HEK293 (cell line): ENCODE results near the gene TRUB1.
A peak's percentile ranks its signal among the peaks of the same experiment; 100 is the strongest.

ENCODE experiments used
- HOXA7 ChIP-seq: sonication (generic); formaldehyde crosslinking; IDR thresholded peaks from 2 replicates; pipeline ENCODE4 v1.8.1; 2022; ENCODE audit warnings: missing genetic modification reagents, borderline replicate concordance
- HOXC10 ChIP-seq: sonication (generic); formaldehyde crosslinking; IDR thresholded peaks from 2 replicates; pipeline ENCODE4 v1.8.1; 2023; ENCODE audit warnings: mild to moderate bottlenecking, missing genetic modification reagents
- OSR2 ChIP-seq: fragments of 450-650 bp; formaldehyde crosslinking; IDR thresholded peaks from 2 replicates; pipeline ENCODE4 v1.5.1; 2016; ENCODE audit warnings: missing biosample characterization, missing genetic modification characterization
- SETDB1 ChIP-seq: IDR thresholded peaks from one replicate; pipeline ENCODE4 v1.6.1; 2017; ENCODE audit warnings: mild to moderate bottlenecking, low read length, moderate library complexity, mixed read lengths; ENCODE audit not compliant: insufficient read length
- TRIM28 ChIP-seq: IDR thresholded peaks from 2 replicates; pipeline ENCODE4 v1.6.1; 2011; ENCODE audit warnings: low read length, control low read depth, borderline replicate concordance
- ZBTB10 ChIP-seq: fragments of 450-650 bp; formaldehyde crosslinking; IDR thresholded peaks from 2 replicates; pipeline ENCODE4 v1.5.1; 2016; ENCODE audit warnings: missing biosample characterization, missing genetic modification characterization
- ZBTB8A ChIP-seq: fragments of 450-650 bp; formaldehyde crosslinking; IDR thresholded peaks from 2 replicates; pipeline ENCODE4 v1.5.1; 2016; ENCODE audit warnings: missing biosample characterization, missing genetic modification characterization
- ZEB2 ChIP-seq: fragments of 450-650 bp; formaldehyde crosslinking; IDR thresholded peaks from 2 replicates; pipeline ENCODE4 v1.5.1; 2016; ENCODE audit warnings: missing biosample characterization, missing genetic modification characterization
- ZNF121 ChIP-seq: fragments of 450-650 bp; formaldehyde crosslinking; IDR thresholded peaks from 2 replicates; pipeline ENCODE4 v1.5.1; 2016; ENCODE audit warnings: missing biosample characterization, missing genetic modification characterization
- ZNF133 ChIP-seq: fragments of 450-650 bp; formaldehyde crosslinking; IDR thresholded peaks from 2 replicates; pipeline ENCODE4 v1.5.1; 2016; ENCODE audit warnings: missing biosample characterization, missing genetic modification characterization
- ZNF157 ChIP-seq: fragments of 450-650 bp; formaldehyde crosslinking; IDR thresholded peaks from 2 replicates; pipeline ENCODE4 v1.5.1; 2016; ENCODE audit warnings: missing biosample characterization, missing genetic modification characterization
- ZNF23 ChIP-seq: fragments of 450-650 bp; formaldehyde crosslinking; IDR thresholded peaks from 2 replicates; pipeline ENCODE4 v1.5.1; 2016; ENCODE audit warnings: missing biosample characterization, missing genetic modification characterization, borderline replicate concordance
- ZNF501 ChIP-seq: fragments of 450-650 bp; formaldehyde crosslinking; IDR thresholded peaks from 2 replicates; pipeline ENCODE4 v1.5.1; 2016; ENCODE audit warnings: missing biosample characterization, missing genetic modification characterization
- ZNF660 ChIP-seq: fragments of 450-650 bp; IDR thresholded peaks from 2 replicates; pipeline ENCODE4 v1.5.1; 2018; ENCODE audit warnings: missing biosample characterization, mild to moderate bottlenecking, missing genetic modification characterization
- ZNF704 ChIP-seq: fragments of 450-650 bp; formaldehyde crosslinking; IDR thresholded peaks from 2 replicates; pipeline ENCODE4 v1.5.1; 2016; ENCODE audit warnings: missing biosample characterization, missing genetic modification characterization
- ZSCAN23 ChIP-seq: fragments of 450-650 bp; formaldehyde crosslinking; IDR thresholded peaks from 2 replicates; pipeline ENCODE4 v1.5.1; 2016; ENCODE audit warnings: missing biosample characterization, missing genetic modification characterization
- TF ChIP-seq, protein P1 (sequence below): fragments of 450-650 bp; formaldehyde crosslinking; conservative IDR thresholded peaks from 2 replicates; pipeline ENCODE4 v1.5.1; 2016; ENCODE audit warnings: low read depth, missing biosample characterization, missing genetic modification characterization
- TF ChIP-seq, protein P2 (sequence below): fragments of 450-650 bp; formaldehyde crosslinking; IDR thresholded peaks from 2 replicates; pipeline ENCODE4 v1.5.1; 2016; ENCODE audit warnings: missing biosample characterization, missing genetic modification characterization, borderline replicate concordance
- TF ChIP-seq, protein P3 (sequence below): fragments of 450-650 bp; formaldehyde crosslinking; IDR thresholded peaks from 2 replicates; pipeline ENCODE4 v1.5.1; 2016; ENCODE audit warnings: missing biosample characterization, missing genetic modification characterization, borderline replicate concordance
- TF ChIP-seq, protein P4 (sequence below): fragments of 450-650 bp; formaldehyde crosslinking; IDR thresholded peaks from 2 replicates; pipeline ENCODE4 v1.5.1; 2016; ENCODE audit warnings: missing biosample characterization, missing genetic modification characterization, borderline replicate concordance

The TRUB1 gene

DNA sequence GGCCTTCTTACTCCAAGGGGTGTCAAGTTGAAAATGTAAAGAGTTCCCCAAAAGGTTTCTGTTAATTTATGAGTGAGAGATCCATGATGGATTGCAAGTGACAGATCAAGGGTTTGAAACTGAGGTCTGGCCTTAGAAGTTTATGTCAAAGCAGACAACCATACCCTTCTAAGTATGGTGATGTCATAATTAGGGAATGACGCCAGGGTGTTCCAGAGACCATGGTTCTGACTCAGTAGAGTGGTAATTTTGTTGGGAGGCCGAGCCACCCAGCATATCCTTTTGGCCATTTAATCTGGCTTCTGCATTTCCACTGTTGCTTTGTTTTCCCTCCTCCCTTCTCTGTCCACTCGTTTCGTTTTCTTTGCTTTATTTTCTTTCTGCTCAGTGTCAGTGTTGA is 2.7 kb downstream of the TRUB1 start (continued):
- TF ChIP-seq, protein P1, sequence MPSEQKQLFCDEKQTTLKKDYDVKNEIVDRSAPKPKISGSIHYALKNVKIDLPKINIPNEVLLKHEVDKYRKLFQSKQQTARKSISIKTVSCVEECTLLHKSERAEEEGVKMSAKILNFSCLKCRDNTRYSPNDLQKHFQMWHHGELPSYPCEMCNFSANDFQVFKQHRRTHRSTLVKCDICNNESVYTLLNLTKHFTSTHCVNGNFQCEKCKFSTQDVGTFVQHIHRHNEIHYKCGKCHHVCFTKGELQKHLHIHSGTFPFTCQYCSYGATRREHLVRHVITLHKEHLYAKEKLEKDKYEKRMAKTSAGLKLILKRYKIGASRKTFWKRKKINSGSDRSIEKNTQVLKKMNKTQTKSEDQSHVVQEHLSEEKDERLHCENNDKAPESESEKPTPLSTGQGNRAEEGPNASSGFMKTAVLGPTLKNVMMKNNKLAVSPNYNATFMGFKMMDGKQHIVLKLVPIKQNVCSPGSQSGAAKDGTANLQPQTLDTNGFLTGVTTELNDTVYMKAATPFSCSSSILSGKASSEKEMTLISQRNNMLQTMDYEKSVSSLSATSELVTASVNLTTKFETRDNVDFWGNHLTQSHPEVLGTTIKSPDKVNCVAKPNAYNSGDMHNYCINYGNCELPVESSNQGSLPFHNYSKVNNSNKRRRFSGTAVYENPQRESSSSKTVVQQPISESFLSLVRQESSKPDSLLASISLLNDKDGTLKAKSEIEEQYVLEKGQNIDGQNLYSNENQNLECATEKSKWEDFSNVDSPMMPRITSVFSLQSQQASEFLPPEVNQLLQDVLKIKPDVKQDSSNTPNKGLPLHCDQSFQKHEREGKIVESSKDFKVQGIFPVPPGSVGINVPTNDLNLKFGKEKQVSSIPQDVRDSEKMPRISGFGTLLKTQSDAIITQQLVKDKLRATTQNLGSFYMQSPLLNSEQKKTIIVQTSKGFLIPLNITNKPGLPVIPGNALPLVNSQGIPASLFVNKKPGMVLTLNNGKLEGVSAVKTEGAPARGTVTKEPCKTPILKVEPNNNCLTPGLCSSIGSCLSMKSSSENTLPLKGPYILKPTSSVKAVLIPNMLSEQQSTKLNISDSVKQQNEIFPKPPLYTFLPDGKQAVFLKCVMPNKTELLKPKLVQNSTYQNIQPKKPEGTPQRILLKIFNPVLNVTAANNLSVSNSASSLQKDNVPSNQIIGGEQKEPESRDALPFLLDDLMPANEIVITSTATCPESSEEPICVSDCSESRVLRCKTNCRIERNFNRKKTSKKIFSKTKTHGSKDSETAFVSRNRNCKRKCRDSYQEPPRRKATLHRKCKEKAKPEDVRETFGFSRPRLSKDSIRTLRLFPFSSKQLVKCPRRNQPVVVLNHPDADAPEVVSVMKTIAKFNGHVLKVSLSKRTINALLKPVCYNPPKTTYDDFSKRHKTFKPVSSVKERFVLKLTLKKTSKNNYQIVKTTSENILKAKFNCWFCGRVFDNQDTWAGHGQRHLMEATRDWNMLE, result no peak
- TF ChIP-seq ZBTB8A (tag by site-specific recombination) (no peak), OSR2 (tag by site-specific recombination) (no peak), ZBTB10 (no peak), SETDB1 (no peak), ZNF704 (tag by site-specific recombination) (no peak), ZNF121 (no peak), ZNF23 (tag by site-specific recombination) (no peak), ZEB2 (tag by site-specific recombination) (0 out of 2 replicates have a peak, but pooled peaks have one; percentile 34), ZNF133 (tag by site-specific recombination) (no peak), TRIM28 (no peak), HOXC10 (CRISPR knock-in tag) (no peak), ZNF501 (tag by site-specific recombination) (no peak), ZSCAN23 (no peak), HOXA7 (CRISPR knock-in tag) (no peak), ZNF157 (tag by site-specific recombination) (no peak), ZNF660 (tag by site-specific recombination) (no peak)
- TF ChIP-seq, protein P2, sequence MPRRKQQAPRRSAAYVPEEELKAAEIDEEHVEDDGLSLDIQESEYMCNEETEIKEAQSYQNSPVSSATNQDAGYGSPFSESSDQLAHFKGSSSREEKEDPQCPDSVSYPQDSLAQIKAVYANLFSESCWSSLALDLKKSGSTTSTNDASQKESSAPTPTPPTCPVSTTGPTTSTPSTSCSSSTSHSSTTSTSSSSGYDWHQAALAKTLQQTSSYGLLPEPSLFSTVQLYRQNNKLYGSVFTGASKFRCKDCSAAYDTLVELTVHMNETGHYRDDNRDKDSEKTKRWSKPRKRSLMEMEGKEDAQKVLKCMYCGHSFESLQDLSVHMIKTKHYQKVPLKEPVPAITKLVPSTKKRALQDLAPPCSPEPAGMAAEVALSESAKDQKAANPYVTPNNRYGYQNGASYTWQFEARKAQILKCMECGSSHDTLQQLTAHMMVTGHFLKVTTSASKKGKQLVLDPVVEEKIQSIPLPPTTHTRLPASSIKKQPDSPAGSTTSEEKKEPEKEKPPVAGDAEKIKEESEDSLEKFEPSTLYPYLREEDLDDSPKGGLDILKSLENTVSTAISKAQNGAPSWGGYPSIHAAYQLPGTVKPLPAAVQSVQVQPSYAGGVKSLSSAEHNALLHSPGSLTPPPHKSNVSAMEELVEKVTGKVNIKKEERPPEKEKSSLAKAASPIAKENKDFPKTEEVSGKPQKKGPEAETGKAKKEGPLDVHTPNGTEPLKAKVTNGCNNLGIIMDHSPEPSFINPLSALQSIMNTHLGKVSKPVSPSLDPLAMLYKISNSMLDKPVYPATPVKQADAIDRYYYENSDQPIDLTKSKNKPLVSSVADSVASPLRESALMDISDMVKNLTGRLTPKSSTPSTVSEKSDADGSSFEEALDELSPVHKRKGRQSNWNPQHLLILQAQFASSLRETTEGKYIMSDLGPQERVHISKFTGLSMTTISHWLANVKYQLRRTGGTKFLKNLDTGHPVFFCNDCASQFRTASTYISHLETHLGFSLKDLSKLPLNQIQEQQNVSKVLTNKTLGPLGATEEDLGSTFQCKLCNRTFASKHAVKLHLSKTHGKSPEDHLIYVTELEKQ (tag by site-specific recombination), result peak; percentile 47; the same call in 1 of the 2 replicates
- TF ChIP-seq, protein P3, sequence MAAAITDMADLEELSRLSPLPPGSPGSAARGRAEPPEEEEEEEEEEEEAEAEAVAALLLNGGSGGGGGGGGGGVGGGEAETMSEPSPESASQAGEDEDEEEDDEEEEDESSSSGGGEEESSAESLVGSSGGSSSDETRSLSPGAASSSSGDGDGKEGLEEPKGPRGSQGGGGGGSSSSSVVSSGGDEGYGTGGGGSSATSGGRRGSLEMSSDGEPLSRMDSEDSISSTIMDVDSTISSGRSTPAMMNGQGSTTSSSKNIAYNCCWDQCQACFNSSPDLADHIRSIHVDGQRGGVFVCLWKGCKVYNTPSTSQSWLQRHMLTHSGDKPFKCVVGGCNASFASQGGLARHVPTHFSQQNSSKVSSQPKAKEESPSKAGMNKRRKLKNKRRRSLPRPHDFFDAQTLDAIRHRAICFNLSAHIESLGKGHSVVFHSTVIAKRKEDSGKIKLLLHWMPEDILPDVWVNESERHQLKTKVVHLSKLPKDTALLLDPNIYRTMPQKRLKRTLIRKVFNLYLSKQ (tag by site-specific recombination), result no peak
- TF ChIP-seq, protein P4, sequence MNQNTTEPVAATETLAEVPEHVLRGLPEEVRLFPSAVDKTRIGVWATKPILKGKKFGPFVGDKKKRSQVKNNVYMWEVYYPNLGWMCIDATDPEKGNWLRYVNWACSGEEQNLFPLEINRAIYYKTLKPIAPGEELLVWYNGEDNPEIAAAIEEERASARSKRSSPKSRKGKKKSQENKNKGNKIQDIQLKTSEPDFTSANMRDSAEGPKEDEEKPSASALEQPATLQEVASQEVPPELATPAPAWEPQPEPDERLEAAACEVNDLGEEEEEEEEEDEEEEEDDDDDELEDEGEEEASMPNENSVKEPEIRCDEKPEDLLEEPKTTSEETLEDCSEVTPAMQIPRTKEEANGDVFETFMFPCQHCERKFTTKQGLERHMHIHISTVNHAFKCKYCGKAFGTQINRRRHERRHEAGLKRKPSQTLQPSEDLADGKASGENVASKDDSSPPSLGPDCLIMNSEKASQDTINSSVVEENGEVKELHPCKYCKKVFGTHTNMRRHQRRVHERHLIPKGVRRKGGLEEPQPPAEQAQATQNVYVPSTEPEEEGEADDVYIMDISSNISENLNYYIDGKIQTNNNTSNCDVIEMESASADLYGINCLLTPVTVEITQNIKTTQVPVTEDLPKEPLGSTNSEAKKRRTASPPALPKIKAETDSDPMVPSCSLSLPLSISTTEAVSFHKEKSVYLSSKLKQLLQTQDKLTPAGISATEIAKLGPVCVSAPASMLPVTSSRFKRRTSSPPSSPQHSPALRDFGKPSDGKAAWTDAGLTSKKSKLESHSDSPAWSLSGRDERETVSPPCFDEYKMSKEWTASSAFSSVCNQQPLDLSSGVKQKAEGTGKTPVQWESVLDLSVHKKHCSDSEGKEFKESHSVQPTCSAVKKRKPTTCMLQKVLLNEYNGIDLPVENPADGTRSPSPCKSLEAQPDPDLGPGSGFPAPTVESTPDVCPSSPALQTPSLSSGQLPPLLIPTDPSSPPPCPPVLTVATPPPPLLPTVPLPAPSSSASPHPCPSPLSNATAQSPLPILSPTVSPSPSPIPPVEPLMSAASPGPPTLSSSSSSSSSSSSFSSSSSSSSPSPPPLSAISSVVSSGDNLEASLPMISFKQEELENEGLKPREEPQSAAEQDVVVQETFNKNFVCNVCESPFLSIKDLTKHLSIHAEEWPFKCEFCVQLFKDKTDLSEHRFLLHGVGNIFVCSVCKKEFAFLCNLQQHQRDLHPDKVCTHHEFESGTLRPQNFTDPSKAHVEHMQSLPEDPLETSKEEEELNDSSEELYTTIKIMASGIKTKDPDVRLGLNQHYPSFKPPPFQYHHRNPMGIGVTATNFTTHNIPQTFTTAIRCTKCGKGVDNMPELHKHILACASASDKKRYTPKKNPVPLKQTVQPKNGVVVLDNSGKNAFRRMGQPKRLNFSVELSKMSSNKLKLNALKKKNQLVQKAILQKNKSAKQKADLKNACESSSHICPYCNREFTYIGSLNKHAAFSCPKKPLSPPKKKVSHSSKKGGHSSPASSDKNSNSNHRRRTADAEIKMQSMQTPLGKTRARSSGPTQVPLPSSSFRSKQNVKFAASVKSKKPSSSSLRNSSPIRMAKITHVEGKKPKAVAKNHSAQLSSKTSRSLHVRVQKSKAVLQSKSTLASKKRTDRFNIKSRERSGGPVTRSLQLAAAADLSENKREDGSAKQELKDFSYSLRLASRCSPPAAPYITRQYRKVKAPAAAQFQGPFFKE, result no peak
